ENCODE data around the gene ZNF175. TPM values are rescaled to one million over a fixed set of nuclear protein-coding genes. Genes with fewer than 3 reads are reported as not detected.
"Not testable (repeated sequence)": the region's sequence is repeated elsewhere in the genome, so short reads cannot be mapped to it uniquely, and the experiment has no call there.

The ZNF175 gene
- polyA plus RNA-seq, 3 donors, result 1.3 to 3.3 (median 1.5) TPM

- 20 to 30% (median 23%) methylated on average over 13 of the region's 13 CpGs for WGBS, 3 donors
- no peak overlapping the region for H3K27ac ChIP-seq (ENCODE audit: low read depth, low read length)
These were observed 37.0 kb downstream of the ZNF175 start for GRCh38 chr19:51607920-51608562.

GRCh38 chr19:51610576-51610975 is 39.5 kb downstream of the ZNF175 start:
- 86 to 95% (median 95%) methylated on average over 1 of the region's 1 CpG for WGBS, 3 donors

GRCh38 chr19:51614789-51615188 is 43.7 kb downstream of the ZNF175 start:
- WGBS, 3 donors, result 62 to 75% (median 69%) methylated on average over 5 of the region's 5 CpGs
- H3K27ac ChIP-seq (ENCODE audit: low read depth, low read length), result no peak overlapping the region

More at GRCh38 chr19:51610576-51610975, 39.5 kb downstream of the ZNF175 start:
- no peak overlapping the region for H3K27ac ChIP-seq (ENCODE audit: low read depth, low read length)

- H3K27ac ChIP-seq (ENCODE audit: low read depth, low read length), result no peak overlapping the region
- WGBS, 3 donors, result 76 to 83% (median 77%) methylated on average over 7 of the region's 7 CpGs
These were observed 44.9 kb downstream of the ZNF175 start for GRCh38 chr19:51615991-51616390.

- 10 to 59% (median 34%) methylated on average over 2 of the region's 2 CpGs for WGBS, 3 donors
- H3K27ac ChIP-seq (ENCODE audit: low read depth, low read length), result no peak overlapping the region
These were observed 50.1 kb downstream of the ZNF175 start for GRCh38 chr19:51621178-51621577.

- WGBS, 3 donors, result 29 to 65% (median 62%) methylated on average over 2 of the region's 2 CpGs
- no peak overlapping the region for H3K27ac ChIP-seq (ENCODE audit: low read depth, low read length)
These were observed 55.6 kb downstream of the ZNF175 start for GRCh38 chr19:51626675-51627074.

- no peak overlapping the region for H3K27ac ChIP-seq (ENCODE audit: low read depth, low read length)
- 52 to 58% (median 54%) methylated on average over 14 to 16 of the region's 16 CpGs for WGBS, 3 donors
These were observed 56.5 kb downstream of the ZNF175 start for GRCh38 chr19:51627491-51628138.

- 73 to 77% (median 76%) methylated on average over 14 of the region's 14 CpGs for WGBS, 3 donors
- H3K27ac ChIP-seq (ENCODE audit: low read depth, low read length), result no peak overlapping the region
These were observed 57.3 kb downstream of the ZNF175 start for GRCh38 chr19:51628153-51628939.

- H3K27ac ChIP-seq (ENCODE audit: low read depth, low read length), result not testable (repeated sequence)
- 34 to 59% (median 40%) methylated on average over 8 to 9 of the region's 13 CpGs for WGBS, 3 donors
These were observed 59.2 kb downstream of the ZNF175 start, which contains the start of gene SIGLEC5 for GRCh38 chr19:51630315-51630714. Gene SIGLEC5 (minus strand): TSS chr19:51630401. CDS start chr19:51630335, 66 bp downstream.

GRCh38 chr19:51632126-51632525 is 61.0 kb downstream of the ZNF175 start:
- WGBS, 3 donors, result 66 to 78% (median 70%) methylated on average over 5 of the region's 5 CpGs
- H3K27ac ChIP-seq (ENCODE audit: low read depth, low read length), result no peak overlapping the region

GRCh38 chr19:51637362-51637978 is 66.4 kb downstream of the ZNF175 start:
- H3K27ac ChIP-seq (ENCODE audit: low read depth, low read length), result no peak overlapping the region
- 10 to 20% (median 20%) methylated on average over 5 of the region's 5 CpGs for WGBS, 3 donors

GRCh38 chr19:51639916-51640315 is 68.8 kb downstream of the ZNF175 start:
- 55 to 79% (median 73%) methylated on average over 4 of the region's 4 CpGs for WGBS, 3 donors
- no peak overlapping the region for H3K27ac ChIP-seq (ENCODE audit: low read depth, low read length)

GRCh38 chr19:51640386-51640785 is 69.3 kb downstream of the ZNF175 start:
- WGBS, 3 donors, result 86 to 94% (median 87%) methylated on average over 3 of the region's 3 CpGs
- no peak overlapping the region for H3K27ac ChIP-seq (ENCODE audit: low read depth, low read length)

- no peak overlapping the region for H3K27ac ChIP-seq (ENCODE audit: low read depth, low read length)
These were observed 70.6 kb downstream of the ZNF175 start for GRCh38 chr19:51641648-51642047.

Other genes with a start within 250 kb of the ZNF175 start
- 1 to 10 TPM in 2 of 3 donors, under 1 TPM in 1; 0.48 to 1.7 (median 1.3) TPM for gene VSIG10L, start 229.1 kb upstream of the ZNF175 start, polyA plus RNA-seq
- 100 to 1,000 TPM in 2 of 3 donors, 10 to 100 TPM in 1; 99.6 to 407 (median 224) TPM for gene ETFB, start 204.9 kb upstream of the ZNF175 start, polyA plus RNA-seq
- gene CLDND2, start 202.3 kb upstream of the ZNF175 start, polyA plus RNA-seq, result 1 to 10 TPM in 1 of 3 donors, under 1 TPM in 2; 0.48 to 3.3 (median 0.49) TPM
- 10 to 100 TPM in 1 of 3 donors, 1 to 10 TPM in 2; 1.5 to 10.3 (median 9.1) TPM for gene NKG7, start 198.6 kb upstream of the ZNF175 start, polyA plus RNA-seq
- gene LIM2, start 183.3 kb upstream of the ZNF175 start, polyA plus RNA-seq, result not detected
- gene C19orf84, start 180.7 kb upstream of the ZNF175 start, polyA plus RNA-seq, result under 1 TPM in 1 of 3 donors, not detected in 2; 0.56 TPM
- gene SIGLEC10, start 153.6 kb upstream of the ZNF175 start, polyA plus RNA-seq, result 1 to 10 TPM; 2.1 to 3.5 (median 2.4) TPM
- gene SIGLEC8, start 112.8 kb upstream of the ZNF175 start, polyA plus RNA-seq, result under 1 TPM in 2 of 3 donors, not detected in 1; 0.04 to 0.08 TPM
- gene CEACAM18, start 92.7 kb upstream of the ZNF175 start, polyA plus RNA-seq, result not detected
- gene SIGLEC12, start 69.5 kb upstream of the ZNF175 start, polyA plus RNA-seq, result under 1 TPM in 2 of 3 donors, not detected in 1; 0.08 to 0.56 TPM
- under 1 TPM in 2 of 3 donors, not detected in 1; 0.05 to 0.34 TPM for gene SIGLEC6, start 39.6 kb upstream of the ZNF175 start, polyA plus RNA-seq
- under 1 TPM in 2 of 3 donors, not detected in 1; 0.34 to 0.71 TPM for gene SIGLEC5, start 59.1 kb downstream of the ZNF175 start, polyA plus RNA-seq
- 1 to 10 TPM; 1.1 to 3.8 (median 3.4) TPM for gene SIGLEC14, start 75.5 kb downstream of the ZNF175 start, polyA plus RNA-seq
- 10 to 100 TPM in 2 of 3 donors, 1 to 10 TPM in 1; 4.7 to 38.5 (median 14.3) TPM for gene SPACA6, start 122.0 kb downstream of the ZNF175 start, polyA plus RNA-seq
- gene HAS1, start 152.7 kb downstream of the ZNF175 start, polyA plus RNA-seq, result 10 to 100 TPM in 2 of 3 donors, under 1 TPM in 1; 0.81 to 48.6 (median 17.3) TPM
- 10 to 100 TPM in 2 of 3 donors, 1 to 10 TPM in 1; 4.4 to 59.0 (median 27.8) TPM for gene FPR1, start 180.6 kb downstream of the ZNF175 start, polyA plus RNA-seq
- 10 to 100 TPM in 1 of 3 donors, 1 to 10 TPM in 2; 1.2 to 10.0 (median 3.9) TPM for gene FPR2, start 189.9 kb downstream of the ZNF175 start, polyA plus RNA-seq
- 1 to 10 TPM in 2 of 3 donors, under 1 TPM in 1; 0.67 to 4.5 (median 1.6) TPM for gene FPR3, start 223.9 kb downstream of the ZNF175 start, polyA plus RNA-seq

All from adipose tissue (tissue), 3 donors.